Fibroblast of peridontal ligament (primary cell): ENCODE data around the gene CSNK2A1.
A peak's percentile ranks its signal among the peaks of the same experiment; 100 is the strongest.

Experiments
- DNase-seq: peaks from one replicate; pipeline ENCODE4 v3.0.0-alpha.2; 2010; ENCODE audit errors: extremely low read depth

Gene CSNK2A1

DNA sequence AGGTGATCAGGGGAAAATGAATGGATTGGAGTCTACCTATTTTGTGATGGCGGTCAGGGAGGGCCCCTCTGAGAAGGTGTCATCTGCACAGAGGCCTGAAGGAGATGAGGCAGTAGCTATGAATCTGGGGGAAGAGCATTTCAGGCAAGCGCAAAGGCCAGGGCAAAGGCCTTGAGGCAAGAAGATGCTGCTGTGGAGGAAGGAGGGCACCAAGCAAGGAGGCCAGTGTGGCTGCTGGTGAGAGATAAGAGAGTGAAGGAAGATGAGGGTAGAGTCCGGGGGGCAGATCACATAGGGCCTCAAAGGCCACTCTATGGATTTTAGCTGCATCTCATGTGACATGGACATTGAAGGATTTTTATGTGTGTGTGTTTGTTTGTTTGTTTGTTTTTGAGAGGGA is 20.6 kb upstream of the CSNK2A1 start:
- DNase-seq = no peak

DNA sequence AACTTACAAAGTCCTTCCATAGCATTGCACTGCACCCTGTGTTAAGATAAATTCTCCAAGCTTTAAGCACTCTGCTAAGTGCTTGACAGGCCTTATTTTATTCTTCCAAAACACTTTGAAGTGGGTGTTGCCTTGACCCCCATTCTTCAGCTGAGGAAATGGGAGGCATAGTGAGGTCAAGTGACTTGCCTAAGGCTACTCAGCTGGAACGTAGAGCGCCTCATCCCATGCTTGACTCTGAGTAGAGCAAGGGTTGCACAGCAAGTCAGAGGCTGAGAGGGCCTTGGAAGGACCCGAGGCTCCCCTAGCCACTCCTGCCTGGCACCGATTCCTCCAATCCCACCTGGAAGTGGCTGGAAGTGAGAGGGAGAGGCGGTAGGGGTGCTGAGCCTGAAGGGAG is 19.6 kb upstream of the CSNK2A1 start:
- no peak for DNase-seq

DNA sequence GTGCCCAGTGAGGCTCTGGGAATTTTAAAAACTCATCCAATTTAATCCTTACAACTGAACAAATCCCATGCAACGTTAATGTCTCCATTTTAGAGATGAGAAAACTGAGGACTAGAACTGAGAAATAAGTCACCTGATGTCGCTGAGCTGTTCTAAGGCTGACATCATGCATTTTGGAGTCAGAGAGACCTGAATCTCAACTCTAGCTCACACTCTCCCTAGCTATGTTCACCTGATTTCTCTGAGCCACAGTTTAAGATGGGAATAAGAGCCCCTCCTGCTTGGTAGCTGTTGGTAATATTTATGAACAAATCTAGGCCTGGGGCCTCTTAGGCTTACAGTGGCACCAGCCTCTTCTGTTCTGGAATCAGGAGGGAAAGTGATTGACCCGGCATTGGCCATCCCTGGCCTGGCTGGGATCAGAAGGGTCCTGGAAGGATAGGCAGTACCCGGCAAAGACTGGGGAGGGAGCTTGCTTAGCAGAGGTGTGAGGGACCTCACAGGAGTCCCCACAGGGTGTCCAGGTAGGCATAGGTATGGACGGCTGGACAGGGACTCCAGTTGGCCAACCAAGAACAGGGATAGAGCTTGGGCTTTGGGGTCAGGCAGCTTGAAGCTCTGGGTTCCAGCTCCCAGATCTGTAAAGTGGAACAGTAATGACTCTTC is 18.8 kb upstream of the CSNK2A1 start:
- DNase-seq = no peak

DNA sequence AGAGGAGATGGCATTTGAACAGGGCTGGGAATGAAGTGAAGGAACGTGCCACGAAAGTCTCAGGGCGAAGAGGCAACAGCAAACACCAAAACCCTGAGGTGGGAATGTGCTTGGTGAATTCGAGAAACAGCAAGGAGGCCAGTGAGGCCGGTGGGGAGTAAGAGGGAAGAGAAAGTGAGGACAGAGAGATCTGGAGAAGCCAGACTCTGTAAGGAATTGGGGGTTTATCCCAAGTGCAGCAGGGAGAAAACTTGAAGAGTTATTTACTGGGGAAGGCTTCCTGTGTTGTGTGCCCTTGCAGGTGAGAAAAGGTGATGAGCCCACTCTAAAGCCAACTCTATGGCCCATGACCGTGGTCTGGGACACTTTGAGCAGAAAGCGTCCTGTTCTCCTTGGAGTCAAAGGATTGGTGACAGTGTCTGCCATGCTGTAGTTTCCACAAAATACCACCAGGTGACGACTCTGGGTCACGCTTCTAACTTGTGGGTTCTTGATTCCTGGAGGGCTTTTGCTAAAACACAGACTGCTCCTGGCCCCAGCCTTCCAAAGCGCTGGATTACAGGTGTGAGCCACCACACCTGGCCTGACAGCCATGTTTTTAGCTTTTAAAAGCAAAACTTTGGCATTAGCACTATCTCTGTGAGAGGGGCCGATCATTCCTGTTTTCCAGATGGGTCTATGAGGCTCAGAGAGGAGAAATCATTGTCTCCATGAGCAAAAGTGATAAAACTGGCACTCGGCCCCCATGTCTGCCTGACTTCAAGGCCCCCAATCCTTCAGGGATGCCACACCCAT is 18.0 kb upstream of the CSNK2A1 start:
- DNase-seq = peak; percentile 74

DNA sequence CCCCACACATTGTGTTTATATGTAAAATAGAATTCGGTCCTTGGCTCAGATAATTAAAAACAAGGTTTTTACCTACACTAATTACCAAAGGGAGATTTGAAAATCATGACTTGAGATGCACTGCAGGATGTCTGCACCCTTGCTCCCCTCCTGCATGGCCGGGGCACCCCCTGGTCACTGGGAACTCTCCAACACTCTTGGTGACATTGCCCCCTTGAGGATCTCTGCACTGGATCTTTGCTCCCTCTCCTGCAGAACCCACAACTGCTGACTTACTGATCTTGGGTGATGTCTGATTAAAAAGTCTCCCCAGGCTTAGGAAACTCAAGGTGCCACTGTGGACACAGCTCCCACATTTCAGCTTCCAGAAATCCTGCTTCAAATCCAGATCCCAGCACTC is 17.1 kb upstream of the CSNK2A1 start:
- DNase-seq = no peak

DNA sequence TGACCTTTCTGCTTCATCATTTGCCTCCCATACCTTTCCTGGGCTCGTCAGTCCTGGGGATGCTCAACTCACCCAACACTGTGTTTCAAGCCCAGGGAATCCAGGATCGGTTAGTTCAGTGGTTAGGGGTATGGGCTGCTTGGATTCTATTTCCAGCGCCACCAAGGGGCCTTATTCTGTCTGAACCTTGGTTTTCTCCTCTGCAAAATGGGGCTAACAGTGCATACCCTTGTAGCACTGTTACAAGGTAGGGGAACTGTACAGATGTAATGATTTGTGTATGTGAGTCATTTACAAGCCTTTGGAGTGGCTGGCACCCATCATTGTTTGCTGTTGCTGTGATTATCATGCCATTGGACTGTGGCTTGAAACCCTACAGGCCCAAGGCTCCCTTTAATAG is 14.5 kb upstream of the CSNK2A1 start:
- DNase-seq = no peak

DNA sequence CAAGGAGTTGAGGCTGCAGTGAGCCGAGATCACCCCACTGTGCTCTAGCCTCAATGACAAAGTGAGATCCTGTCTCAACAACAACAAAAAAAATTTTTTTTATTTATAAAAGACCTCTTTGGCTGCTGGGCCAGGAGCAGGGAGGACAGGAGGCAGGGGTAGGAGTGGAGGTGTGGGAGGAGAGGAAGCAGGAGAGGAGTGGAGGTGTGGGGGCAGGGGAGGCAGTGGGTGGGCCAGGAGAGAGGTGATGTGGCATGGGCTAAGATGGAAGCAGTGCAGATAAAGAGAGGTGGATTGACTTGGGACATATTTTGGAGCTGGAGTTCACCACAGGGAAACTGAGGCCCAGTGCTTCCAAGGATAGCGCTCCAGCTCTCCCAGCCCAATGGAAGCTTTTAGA is 13.4 kb upstream of the CSNK2A1 start:
- DNase-seq = no peak

DNA sequence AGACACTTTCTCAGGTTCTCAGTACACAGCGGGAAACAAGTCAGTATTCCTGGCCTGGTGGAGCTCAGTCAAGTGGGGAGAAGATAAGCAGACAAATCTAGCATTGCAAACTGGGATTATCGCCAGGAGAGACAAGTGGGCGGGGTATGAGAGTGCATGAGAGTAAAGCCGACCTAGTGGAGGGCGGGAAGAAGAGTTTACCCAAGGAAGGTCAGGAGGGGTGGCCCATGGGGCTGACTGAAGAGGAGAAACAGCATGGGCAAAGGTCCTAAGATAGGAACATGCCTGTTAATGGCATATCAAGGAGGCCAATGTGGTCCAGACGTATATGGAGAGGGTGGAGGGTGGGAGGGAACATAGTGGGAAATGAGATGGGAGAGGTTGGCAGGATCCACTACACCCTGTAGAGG is 12.4 kb upstream of the CSNK2A1 start:
- no peak for DNase-seq

DNA sequence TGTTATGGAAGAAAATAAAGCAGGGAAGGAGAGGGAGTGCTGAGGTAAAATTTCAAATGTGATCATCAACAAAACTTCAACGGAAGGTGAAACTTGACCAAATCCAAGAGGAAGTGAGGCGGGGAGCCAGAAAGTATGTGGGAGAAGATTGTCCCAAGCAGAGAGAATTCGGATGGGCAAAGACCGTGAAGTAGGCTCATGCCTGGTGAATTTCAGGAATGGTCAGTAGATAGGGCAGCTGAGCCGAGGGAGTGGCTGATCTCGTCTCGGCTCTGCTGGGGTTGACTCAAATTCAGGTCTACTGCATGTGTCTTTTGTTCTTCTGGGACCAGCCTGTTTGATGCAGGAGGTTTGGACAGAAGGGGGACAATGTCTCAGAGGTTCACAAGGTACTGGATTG is 7.0 kb upstream of the CSNK2A1 start:
- no peak for DNase-seq

DNA sequence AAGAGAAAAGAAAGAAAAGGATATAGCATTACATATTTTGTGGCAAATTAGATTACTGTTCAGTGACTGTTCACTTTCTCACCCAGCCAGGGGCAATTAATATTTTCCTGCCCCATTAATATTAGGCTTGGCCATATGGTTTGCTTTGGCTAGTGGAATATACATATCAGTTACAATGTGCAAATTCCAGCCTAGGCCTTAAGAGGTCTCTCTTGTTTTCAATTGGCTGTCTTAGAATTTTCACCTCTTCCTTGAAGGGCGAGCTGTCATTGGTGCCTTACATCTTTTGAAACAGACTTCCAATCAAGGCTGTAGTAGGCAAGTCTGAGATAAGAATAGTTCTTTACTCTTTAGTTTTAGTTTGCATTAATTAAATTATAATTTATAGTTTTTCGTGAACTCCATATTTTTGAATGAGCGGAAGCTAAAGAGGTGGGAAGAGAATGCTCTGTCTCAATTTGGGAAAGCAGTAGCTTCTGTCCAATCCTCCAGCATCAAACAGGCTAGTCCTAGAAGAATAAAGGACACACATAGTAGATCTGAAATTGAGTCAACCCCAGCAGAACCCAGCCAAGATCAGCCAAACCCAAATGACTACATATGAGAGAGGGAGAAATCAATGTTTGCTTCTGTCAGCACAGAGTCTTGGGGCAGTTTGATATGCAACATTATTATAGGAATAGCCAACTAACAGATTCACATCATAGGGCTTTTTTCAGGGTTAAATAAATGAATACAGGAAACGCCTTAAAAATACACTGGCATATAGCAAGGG is 6.3 kb upstream of the CSNK2A1 start:
- DNase-seq = no peak

DNA sequence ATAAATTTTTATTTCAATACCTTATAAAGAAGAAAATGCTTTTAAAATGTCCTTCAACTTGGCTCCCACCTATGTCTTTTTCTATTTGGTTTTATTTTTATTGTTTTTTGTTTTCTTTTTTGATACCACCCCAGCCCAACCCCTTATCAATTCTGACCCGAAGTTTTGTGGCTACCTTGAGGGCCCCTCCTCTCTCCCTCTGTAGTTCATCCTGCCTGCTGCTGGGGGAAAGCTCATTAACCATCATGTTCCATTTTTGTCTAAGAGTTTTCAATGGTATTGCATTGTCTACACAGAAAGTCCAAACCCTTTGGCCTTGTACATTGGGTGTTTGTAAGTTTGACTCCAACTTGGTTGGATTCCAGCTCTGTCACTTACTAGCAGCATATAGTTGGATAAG is 5.3 kb upstream of the CSNK2A1 start:
- DNase-seq = no peak

DNA sequence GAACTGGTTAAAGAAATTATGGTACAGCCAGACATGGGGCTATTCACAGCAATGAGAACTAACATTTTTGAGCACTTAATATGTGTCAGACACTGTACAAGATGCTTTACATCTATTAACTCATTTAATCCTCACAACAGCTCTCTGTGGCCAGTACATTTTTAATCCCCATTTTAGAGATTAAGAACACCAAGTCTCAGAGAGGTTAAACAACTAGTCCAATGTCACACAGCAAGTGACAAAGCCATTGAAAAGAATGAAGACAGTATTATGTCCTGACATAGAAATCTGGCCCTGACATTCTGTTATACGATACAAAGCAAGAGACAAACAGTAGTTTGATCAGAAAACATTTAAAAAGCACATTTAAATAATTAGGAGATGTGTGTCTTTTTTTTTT is 3.8 kb upstream of the CSNK2A1 start:
- DNase-seq = no peak

DNA sequence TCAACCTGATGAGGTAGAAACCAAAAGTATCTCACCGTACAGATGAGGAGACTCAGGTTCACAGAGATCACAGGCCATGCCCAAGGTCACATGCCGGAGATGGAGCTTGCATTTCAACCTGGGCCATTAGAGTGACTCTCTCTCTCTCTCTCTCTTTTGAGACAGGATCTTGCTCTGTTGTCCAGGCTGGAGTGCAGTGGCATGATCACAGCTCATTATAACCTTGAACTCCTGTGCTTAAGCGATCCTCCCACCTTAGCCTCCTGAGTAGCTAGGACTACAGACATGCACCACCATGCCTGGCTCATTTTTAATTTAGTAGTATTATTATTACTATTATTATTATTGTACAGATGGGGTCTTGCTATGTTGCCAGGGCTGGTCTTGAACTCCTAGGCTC is 2.8 kb upstream of the CSNK2A1 start:
- DNase-seq = no peak

DNA sequence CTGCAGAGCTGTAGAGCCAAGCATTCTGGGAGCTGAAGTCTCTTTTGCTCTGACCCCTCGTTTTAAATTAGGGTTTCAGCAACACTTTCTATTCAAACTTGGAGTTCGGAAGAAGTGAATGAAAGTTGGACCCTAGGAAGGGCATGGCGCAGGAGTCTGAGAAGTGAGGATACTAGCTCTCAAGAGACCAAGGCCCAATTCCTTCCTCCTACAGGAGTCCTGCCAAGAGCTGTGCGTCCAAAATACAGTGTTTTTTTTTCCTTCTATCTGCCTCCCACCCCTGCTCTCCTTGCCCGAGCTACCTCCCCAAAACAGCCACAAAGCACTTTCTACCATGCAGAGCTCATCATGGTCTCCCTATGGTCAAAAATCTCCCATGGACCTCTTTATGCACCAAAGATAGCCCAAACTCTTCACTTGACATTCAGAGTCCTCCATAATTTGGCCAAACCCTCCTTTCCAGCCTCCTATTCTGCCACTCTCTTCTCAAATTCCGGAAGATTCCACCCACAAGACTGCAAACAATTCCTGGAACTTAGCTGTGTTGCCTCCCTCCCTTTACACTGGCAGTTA is 649 bp upstream of the CSNK2A1 start:
- no peak for DNase-seq

DNA sequence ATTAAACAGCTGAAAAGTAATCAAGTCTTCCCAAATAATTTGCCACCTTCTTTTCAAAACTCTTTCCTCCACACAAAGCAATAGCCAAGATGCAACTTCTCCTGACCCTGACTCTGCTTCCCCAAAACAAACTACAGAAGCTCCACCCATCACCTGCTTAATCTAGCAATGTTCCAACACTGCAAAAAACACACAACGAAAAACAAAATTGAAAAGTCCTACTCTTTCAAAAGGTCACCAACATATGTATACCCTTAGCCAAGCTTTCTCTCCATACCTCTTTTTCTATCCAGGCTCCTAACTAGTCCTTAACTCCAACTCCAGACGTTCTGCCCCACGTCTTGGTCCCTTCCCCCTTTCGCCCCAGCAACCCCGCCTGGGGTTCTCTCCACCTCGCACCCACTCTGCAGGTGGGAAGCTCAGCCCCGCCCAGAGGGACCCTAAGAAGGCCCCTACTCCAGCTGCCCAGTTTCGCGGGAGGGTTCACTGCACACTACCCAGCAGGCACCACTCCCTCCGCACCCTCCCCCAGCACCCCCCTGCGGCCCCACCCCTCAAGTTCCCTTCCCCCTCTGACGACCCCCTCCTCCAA is 717 bp downstream of the CSNK2A1 start:
- DNase-seq = no peak

DNA sequence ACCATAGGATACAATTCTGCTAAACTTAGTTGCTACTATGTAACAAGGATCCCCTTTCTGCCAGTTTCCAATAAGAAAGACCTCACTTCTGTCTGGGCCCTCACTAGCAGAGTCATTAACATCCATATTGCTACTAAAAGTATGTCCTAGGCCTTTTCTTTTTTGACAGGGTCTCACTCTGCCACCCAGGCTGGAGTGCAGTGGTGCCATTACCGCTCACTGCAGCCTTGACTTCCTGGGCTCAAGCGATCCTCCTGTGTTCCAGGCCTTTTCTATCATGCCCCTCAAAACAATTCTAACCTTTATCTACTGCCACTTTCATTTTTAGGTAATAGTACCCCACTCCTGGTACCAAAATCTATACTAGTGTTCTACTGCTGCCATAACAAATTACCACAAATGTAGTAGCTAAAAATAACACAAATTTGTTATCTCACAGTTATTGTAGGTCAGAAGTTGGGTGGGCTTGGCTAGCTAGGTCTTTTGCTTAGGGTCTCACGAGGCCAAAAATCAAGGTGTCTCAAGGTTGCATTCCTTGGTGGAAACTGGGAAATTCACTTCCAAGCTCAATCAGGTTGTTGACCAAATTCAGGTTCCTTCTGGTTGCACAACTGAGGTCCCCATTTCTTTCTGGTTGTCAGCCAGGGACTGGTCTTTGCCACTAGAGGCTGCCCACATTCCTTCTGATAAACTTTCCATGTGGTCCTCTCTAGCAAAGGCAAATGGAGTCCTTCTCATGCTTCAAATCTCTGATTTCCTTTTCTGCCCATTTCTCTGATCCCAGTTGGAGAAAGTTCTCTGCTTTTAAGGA is 3.0 kb downstream of the CSNK2A1 start:
- no peak for DNase-seq

DNA sequence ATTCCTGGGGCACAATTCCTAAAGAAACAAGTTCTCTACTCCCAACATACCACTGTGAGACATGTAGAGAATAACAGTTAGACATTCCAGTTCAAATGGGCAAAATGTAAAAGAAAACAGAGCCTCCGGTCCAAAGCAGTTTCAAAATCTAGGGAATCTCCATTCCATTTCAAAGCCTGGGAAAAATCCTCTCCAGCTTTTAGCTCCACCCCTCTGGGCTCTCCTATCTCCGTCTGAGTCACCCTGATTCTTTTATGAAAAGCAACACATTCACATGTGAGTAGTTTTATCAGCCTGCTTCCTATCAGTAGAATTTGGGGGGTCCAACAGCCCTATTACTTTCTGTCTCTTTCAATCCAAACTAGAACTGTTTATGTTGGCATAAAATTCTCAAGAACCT is 3.7 kb downstream of the CSNK2A1 start:
- DNase-seq = peak; percentile 54

DNA sequence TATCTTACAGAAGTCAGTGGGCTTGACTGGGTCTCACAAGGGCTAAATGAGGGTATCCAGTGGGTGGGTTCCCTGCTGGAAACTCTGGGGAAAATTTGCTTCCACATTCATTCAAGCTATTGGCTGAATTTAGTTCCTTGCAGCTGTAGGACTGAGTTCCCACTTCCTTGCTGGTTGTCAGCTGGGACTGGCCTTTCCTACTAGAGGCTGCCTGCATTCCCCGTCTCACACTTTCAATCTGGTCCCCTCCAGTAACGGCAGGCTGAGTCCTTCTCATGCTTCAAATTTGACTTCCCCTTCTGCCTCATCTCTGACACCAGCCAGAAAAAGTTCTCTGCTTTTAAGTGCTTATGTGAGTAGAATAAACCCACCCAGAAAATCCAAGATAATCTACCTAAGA is 4.4 kb downstream of the CSNK2A1 start:
- no peak for DNase-seq

DNA sequence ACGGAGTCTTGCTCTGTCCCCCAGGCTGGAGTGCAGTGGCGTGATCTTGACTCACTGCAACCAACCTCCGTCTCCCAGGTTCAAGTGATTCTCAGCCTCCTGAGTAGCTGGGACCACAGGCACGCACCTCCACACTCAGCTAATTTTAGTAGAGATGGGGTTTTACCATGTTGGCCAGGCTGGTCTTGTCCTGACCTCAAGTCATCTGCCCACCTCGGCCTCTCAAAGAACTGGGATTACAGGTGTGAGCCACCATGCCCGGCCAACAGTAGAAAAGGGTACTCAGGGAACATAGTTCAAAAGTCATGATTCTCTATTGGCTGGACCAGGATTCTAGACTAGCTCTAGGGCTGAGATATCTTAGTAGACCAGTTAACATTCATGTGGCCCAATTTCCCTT is 5.6 kb downstream of the CSNK2A1 start:
- no peak for DNase-seq

DNA sequence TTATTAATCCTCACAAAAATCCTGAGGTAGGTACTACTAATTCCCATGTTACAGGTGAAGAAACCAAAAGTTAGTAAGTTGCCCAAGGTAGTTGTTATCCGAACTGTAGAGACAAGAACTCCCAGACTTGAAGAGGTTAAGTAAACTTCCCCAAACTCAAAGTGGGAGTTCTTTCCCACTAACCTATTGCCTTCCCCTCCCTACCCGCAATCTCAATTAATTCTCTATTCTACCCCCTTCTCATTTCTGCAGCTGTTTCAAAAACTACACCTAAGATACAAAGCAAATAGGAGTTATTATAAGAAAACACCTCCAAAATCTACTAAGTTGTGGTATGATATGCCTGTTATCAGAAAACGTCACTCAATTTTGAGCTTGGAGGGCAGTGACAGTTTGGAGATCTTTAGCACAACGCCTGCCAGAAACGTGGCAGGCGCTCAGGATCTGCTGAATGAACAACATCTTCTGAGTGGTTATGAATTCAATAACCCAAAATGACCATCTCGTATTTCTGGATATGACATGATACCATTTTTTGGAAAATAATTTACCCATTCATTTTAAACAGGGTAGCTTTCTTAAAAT is 7.1 kb downstream of the CSNK2A1 start:
- no peak for DNase-seq

DNA sequence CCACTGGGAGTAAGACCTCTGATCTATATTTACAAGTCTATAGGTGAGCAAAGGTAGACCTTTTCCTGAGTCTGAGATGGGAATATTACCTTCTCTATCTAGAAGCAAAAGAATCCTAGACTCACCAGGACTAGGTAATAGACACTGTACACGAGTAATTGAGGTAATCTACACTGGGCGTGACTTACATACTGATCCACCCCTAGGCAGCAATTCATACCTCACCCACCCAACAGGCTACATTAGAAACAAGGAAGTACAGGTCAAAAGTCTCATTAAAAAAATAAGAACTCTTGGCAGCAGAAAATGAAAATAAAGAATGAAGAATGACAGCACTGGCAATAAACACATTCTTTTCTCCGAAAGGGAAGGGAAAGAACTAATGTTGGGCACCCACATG is 7.6 kb downstream of the CSNK2A1 start:
- DNase-seq = no peak
